Endothelial cell of umbilical vein (primary cell): Measurements from ENCODE around the gene ESYT3. TPM values are rescaled to one million over a fixed set of nuclear protein-coding genes. Genes with fewer than 3 reads are reported as not detected.
A peak's percentile ranks its signal among the peaks of the same experiment; 100 is the strongest.

Source experiments
- BruUV-seq: library from RNA; stranded (reverse); fragments of 400-500 nt; replicated peaks from 2 replicates; lab custom pipeline; 2021; lab: Mats Ljungman, UMichigan
- CTCF ChIA-PET: fragments of 300-600, 350-600 bp; sonication (Branson Sonifier 250); formaldehyde crosslinking; loops from one replicate; lab custom pipeline; 2021; ENCODE audit warnings: antibody characterized with exemption, inconsistent platforms; lab: Charles Lee
- POLR2A ChIA-PET: fragments of 300-600, 350-600 bp; sonication (Branson Sonifier 250); formaldehyde crosslinking; loops from one replicate; lab custom pipeline; 2021; ENCODE audit warnings: antibody characterized with exemption, inconsistent platforms; lab: Charles Lee
- DNase-seq: peaks from one replicate; pipeline ENCODE4 v3.0.0-alpha.2; 2011; ENCODE audit warnings: low read depth, low spot score
- FAIRE-seq: peaks from 2 replicates; lab custom pipeline; 2011; peaks lifted over from hg19 to GRCh38; lab: Jason Lieb, UNC
- H2AFZ ChIP-seq: 2 replicates; pipeline ENCODE4 v1.6.0; 2012; ENCODE audit warnings: low read depth, low read length, control low read depth, inconsistent platforms
- H3K27ac ChIP-seq: 2 replicates; pipeline ENCODE4 v1.5.1; 2011; ENCODE audit warnings: low read depth, mild to moderate bottlenecking, control low read depth, low read length, moderate library complexity; ENCODE audit not compliant: insufficient read depth
- H3K27me3 ChIP-seq, 2 experiments: 2 replicates each; pipeline versions ENCODE4 v1.6.0 to v1.6.1; 2011; ENCODE audit warnings: low read length in 2 of 2, mixed read lengths in 1 of 2; ENCODE audit not compliant: control insufficient read depth in 2 of 2, insufficient read depth in 2 of 2
- H3K36me3 ChIP-seq, 2 experiments: 2 replicates in 1 of 2; 3 replicates in 1 of 2; pipeline ENCODE4 v1.5.1; 2011; ENCODE audit warnings: low read length in 2 of 2, mild to moderate bottlenecking in 1 of 2, moderate library complexity in 1 of 2; ENCODE audit not compliant: control insufficient read depth in 2 of 2, insufficient read depth in 2 of 2; ENCODE audit errors: extremely low read depth in 1 of 2
- H3K4me1 ChIP-seq: 3 replicates; pipeline ENCODE4 v1.5.1; 2011; ENCODE audit warnings: mild to moderate bottlenecking, low read length; ENCODE audit not compliant: control insufficient read depth, insufficient read depth; ENCODE audit errors: extremely low read depth
- H3K4me2 ChIP-seq: 2 replicates; pipeline ENCODE4 v1.6.1; 2011; ENCODE audit warnings: low read length, control low read depth, mixed read lengths; ENCODE audit not compliant: insufficient read depth
- H3K4me3 ChIP-seq, 3 experiments: fragments of 200-600 bp in 1 of 3; sonication (generic), shearing (Covaris generic) in 1 of 3; replicated peaks in 1 of 3; 2 replicates each; pipeline ENCODE4 v1.5.1; 2011 to 2016; ENCODE audit warnings: control low read depth in 3 of 3, low read length in 3 of 3, mild to moderate bottlenecking in 2 of 3, inconsistent platforms in 1 of 3, low read depth in 1 of 3, moderate library complexity in 1 of 3; ENCODE audit not compliant: insufficient read depth in 1 of 3
- H3K79me2 ChIP-seq: 2 replicates; pipeline ENCODE4 v1.6.0; 2012; ENCODE audit warnings: low read length, inconsistent platforms; ENCODE audit not compliant: control insufficient read depth, insufficient read depth
- H3K9ac ChIP-seq: replicated peaks from 2 replicates; pipeline ENCODE3; 2011; ENCODE audit warnings: low read length, control low read depth; ENCODE audit not compliant: insufficient read depth; ENCODE audit errors: extremely low read depth
- H3K9me1 ChIP-seq: replicated peaks from 3 replicates; pipeline ENCODE4 v1.6.0; 2011; ENCODE audit warnings: mild to moderate bottlenecking, low read length; ENCODE audit not compliant: control insufficient read depth, insufficient read depth; ENCODE audit errors: extremely low read depth
- H3K9me3 ChIP-seq: replicated peaks from 2 replicates; pipeline ENCODE4 v1.5.1; 2012; ENCODE audit warnings: low read length, inconsistent platforms; ENCODE audit not compliant: control insufficient read depth, insufficient read depth
- H4K20me1 ChIP-seq: replicated peaks from 2 replicates; pipeline ENCODE3; 2011; ENCODE audit warnings: mild to moderate bottlenecking, low read length; ENCODE audit not compliant: control insufficient read depth, insufficient read depth; ENCODE audit errors: extremely low read depth
- EZH2 ChIP-seq: IDR thresholded peaks from 2 replicates; pipeline ENCODE4 v1.6.1; 2012; ENCODE audit warnings: borderline replicate concordance, low read depth, mild to moderate bottlenecking, moderate library complexity, low read length, inconsistent platforms; ENCODE audit not compliant: severe bottlenecking
- GATA2 ChIP-seq: IDR thresholded peaks from 2 replicates; pipeline ENCODE4 v1.7.0; 2011; ENCODE audit warnings: low read depth, mild to moderate bottlenecking, moderate library complexity, mixed read lengths, low read length; ENCODE audit not compliant: insufficient read length, insufficient read depth
- JUN ChIP-seq: IDR thresholded peaks from 2 replicates; pipeline ENCODE4 v1.6.1; 2011; ENCODE audit warnings: borderline replicate concordance, low read depth; ENCODE audit not compliant: insufficient read length, insufficient read depth
- MYC ChIP-seq: IDR thresholded peaks from one replicate; pipeline ENCODE4 v1.6.1; 2011; ENCODE audit warnings: mild to moderate bottlenecking, low read depth, low read length
- POLR2AphosphoS5 ChIP-seq: IDR thresholded peaks from 2 replicates; pipeline ENCODE4 v1.6.1; 2012; ENCODE audit warnings: low read depth, mild to moderate bottlenecking, control low read depth, low read length, moderate library complexity; ENCODE audit not compliant: insufficient read depth
- dilution Hi-C: fragments of 300-500 bp; cut with MboI; formaldehyde crosslinking; loops from one replicate; pipeline ENCODE4 v1.15.0; 2019; ENCODE audit warnings: low sequenced_read_pairs; ENCODE audit not compliant: extremely low pct_ligation_motif_present
- intact Hi-C: fragments of 100-400 bp; cut with micrococcal nuclease; formaldehyde crosslinking; loops from one replicate; pipeline ENCODE4 v1.10.0; 2022
- polyA plus RNA-seq, 4 experiments: library from polyadenylated mRNA; depleted of rRNA in 3 of 4; stranded (reverse) in 3 of 4; unstranded in 1 of 4; fragments of >200 nt; gene quantifications; 2 replicates each; pipeline versions ENCODE4 v1.2.1 to v1.2.3, GENCODE V29; 2011 to 2012; ENCODE audit warnings: missing spikeins in 1 of 4
- total RNA-seq: library from RNA; stranded (reverse); gene quantifications from 2 replicates; pipeline ENCODE4 v1.2.3, GENCODE V29; 2021
- TF ChIP-seq, protein P1 (sequence below): IDR thresholded peaks from 2 replicates; pipeline ENCODE4 v1.6.1; 2011; ENCODE audit not compliant: insufficient read depth, insufficient read length

The ESYT3 gene
- total and polyA plus RNA-seq, 2 donors (not counting 3 experiments of a cell fraction or from before 2014, with no cell fraction given) = not detected

DNA sequence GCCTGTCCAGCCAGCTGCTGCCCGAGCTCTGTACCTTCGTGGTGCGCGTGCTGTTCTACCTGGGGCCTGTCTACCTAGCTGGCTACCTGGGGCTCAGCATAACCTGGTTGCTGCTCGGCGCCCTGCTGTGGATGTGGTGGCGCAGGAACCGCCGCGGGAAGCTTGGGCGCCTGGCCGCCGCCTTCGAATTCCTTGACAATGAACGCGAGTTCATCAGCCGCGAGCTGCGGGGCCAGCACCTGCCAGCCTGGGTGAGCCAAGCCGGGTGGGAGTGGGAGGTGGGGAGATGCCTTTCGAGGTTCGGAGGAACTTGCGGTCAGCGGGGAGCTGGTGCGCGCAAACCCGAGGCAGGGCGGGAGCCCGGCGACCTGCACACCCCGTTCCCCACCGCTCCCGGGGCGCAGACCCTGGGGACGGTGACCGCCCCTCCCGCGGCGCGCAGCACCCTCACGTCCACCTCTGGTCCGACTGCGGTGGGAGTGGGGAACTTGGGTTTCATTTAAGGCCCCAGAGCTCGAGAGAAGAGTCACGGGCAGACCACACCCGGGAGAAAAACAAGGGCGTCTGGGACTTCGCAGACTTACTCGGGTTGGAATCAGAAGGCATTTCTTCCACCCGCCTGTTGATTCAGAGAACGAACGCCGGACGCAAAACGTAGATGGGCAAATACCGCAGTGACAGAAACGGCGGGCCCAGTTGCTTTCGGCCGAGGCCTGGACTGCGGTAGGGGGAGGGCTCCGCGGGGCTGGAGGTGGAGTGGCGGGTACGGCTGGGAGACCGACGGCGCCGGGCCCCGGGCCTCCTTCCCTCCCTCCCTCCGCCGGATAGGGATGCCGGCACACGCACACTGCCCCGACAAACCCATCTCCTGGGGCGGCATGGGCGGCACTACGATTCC, 708 bp downstream of the ESYT3 start:
- ChIA-PET CTCF (interaction anchor here (1.4 to 1.5 kb wide), 4 partner anchors 18 to 501 kb away, joined by 4 to 7 read pairs (median 6); no protein-coding TSS in a partner anchor), POLR2A (no interaction called here)
- TF ChIP-seq, protein P1, sequence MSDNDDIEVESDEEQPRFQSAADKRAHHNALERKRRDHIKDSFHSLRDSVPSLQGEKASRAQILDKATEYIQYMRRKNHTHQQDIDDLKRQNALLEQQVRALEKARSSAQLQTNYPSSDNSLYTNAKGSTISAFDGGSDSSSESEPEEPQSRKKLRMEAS = no peak
- no peak for TF ChIP-seq MYC
- peak; percentile 94 for TF ChIP-seq EZH2
- TF ChIP-seq JUN = no peak
- Histone ChIP-seq H3K4me2 (peak overlapping the region; percentile 69), H3K4me1 (peaks cover 16% of the 10 kb centered on the region), H3K9ac (no peak overlapping the region), H4K20me1 (no peaks in the 10 kb centered on the region), H3K79me2 (no peaks in the 10 kb centered on the region), H2AFZ (peak overlapping the region; percentile 23), H3K27ac (no peak overlapping the region), H3K9me3 (no peaks in the 10 kb centered on the region), H3K36me3 (no peaks in the 10 kb centered on the region), H3K4me3 (peak overlapping the region; percentile 10 to 22 (median 16)), H3K27me3 (peaks cover 39 to 41% of the 10 kb centered on the region in 2 experiments), H3K9me1 (no peaks in the 10 kb centered on the region)
- FAIRE-seq (no peak), DNase-seq (no peak)
- no TSS peak for BruUV-seq
- dilution Hi-C loops = no loop called here
- intact Hi-C loops = no loop called here

DNA sequence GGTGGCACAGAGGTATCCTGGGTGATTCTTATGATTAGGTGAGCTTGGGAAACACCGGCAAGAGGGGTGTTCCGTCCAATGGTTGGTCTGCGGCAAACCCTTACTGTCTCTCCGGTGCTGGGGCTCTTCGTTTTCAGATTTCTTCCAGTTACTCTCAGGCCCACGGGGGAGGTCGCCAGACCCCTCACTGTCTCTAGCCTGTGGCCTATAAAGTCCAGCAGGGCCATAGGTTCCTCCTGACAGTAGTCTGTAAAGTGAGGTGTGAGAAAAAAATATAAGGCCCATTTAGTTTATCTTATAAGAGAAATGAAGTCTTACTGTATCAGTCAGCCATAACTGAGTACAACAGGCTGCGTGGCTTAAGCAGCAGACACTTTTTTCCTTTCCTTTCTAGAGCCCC, 1.4 kb downstream of the ESYT3 start:
- POLR2A ChIA-PET = no interaction called here
- Histone ChIP-seq H3K79me2 (no peaks in the 10 kb centered on the region), H3K9me3 (no peaks in the 10 kb centered on the region), H3K9me1 (no peaks in the 10 kb centered on the region), H2AFZ (no peak overlapping the region), H3K4me2 (no peak overlapping the region), H3K36me3 (no peaks in the 10 kb centered on the region), H3K4me3 (no peak overlapping the region), H3K9ac (no peak overlapping the region), H3K4me1 (peaks cover 16% of the 10 kb centered on the region), H3K27me3 (peaks cover 39 to 41% of the 10 kb centered on the region in 2 experiments), H4K20me1 (no peaks in the 10 kb centered on the region), H3K27ac (no peak overlapping the region)
- no TSS peak for BruUV-seq
- no peak for DNase-seq
- dilution Hi-C loops (no loop called here), intact Hi-C loops (no loop called here)
- FAIRE-seq = no peak
- TF ChIP-seq MYC (no peak), EZH2 (no peak), GATA2 (no peak), POLR2AphosphoS5 (no peak)
- CTCF ChIA-PET = no interaction called here
